ENCODE results near the gene GABBR2. TPM values are rescaled to one million over a fixed set of nuclear protein-coding genes. Genes with fewer than 3 reads are reported as not detected.

GABBR2 gene
- total RNA-seq, 4 donors from 2014 or later: not detected

- ATAC-seq (ENCODE audit: low FRiP score) (no peak), DNase-seq (ENCODE audit: low spot score) (no peak)
- no peak for TF ChIP-seq CTCF (IDR thresholded peaks at IDR 0.05)
Observed at GRCh38 chr9:98540476-98540875, 168.3 kb downstream of the GABBR2 start.

- no peak for TF ChIP-seq CTCF (IDR thresholded peaks at IDR 0.05)
- ATAC-seq (ENCODE audit: low FRiP score): no peak
- DNase-seq (ENCODE audit: low spot score): no peak
Observed at GRCh38 chr9:98539954-98540353, 168.8 kb downstream of the GABBR2 start.

- no peak for ATAC-seq (ENCODE audit: low FRiP score)
- no peak for TF ChIP-seq CTCF (IDR thresholded peaks at IDR 0.05)
- DNase-seq (ENCODE audit: low spot score): no peak
Observed at GRCh38 chr9:98538626-98539031, 170.1 kb downstream of the GABBR2 start.

- DNase-seq (ENCODE audit: low spot score) (no peak), ATAC-seq (ENCODE audit: low FRiP score) (no peak)
- TF ChIP-seq CTCF (IDR thresholded peaks at IDR 0.05): no peak
Observed at GRCh38 chr9:98538203-98538602, 170.5 kb downstream of the GABBR2 start.

- ATAC-seq (ENCODE audit: low FRiP score) (no peak), DNase-seq (ENCODE audit: low spot score) (no peak)
- no peak for TF ChIP-seq CTCF (IDR thresholded peaks at IDR 0.05)
Observed at GRCh38 chr9:98536542-98537173, 172.1 kb downstream of the GABBR2 start.

GRCh38 chr9:98533866-98534265, 174.9 kb downstream of the GABBR2 start:
- DNase-seq (ENCODE audit: low spot score): no peak
- ATAC-seq (ENCODE audit: low FRiP score): no peak
- TF ChIP-seq CTCF (IDR thresholded peaks at IDR 0.05): no peak

GRCh38 chr9:98533132-98533531, 175.6 kb downstream of the GABBR2 start:
- DNase-seq (ENCODE audit: low spot score): no peak
- no peak for TF ChIP-seq CTCF (IDR thresholded peaks at IDR 0.05)
- no peak for ATAC-seq (ENCODE audit: low FRiP score)

All from omental fat pad (tissue), 4 donors.